OCI-LY1 (cell line): ENCODE results near the gene ANKRD42.

Source experiments
- EZH2 ChIP-seq: fragments of 200-600 bp; sonication (generic), shearing (Covaris generic); IDR thresholded peaks from 2 replicates; pipeline ENCODE4 v1.8.0; 2017; ENCODE audit warnings: borderline replicate concordance, mixed run types, mild to moderate bottlenecking, antibody characterized with exemption, low read length, moderate library complexity, mixed read lengths
- TF ChIP-seq, protein P1 (sequence below): fragments of 200-600 bp; sonication (generic), shearing (Covaris generic); IDR thresholded peaks from 2 replicates; pipeline ENCODE4 v1.5.1; 2017; ENCODE audit warnings: mild to moderate bottlenecking, antibody characterized with exemption, low read length, moderate library complexity, mixed read lengths

DNA sequence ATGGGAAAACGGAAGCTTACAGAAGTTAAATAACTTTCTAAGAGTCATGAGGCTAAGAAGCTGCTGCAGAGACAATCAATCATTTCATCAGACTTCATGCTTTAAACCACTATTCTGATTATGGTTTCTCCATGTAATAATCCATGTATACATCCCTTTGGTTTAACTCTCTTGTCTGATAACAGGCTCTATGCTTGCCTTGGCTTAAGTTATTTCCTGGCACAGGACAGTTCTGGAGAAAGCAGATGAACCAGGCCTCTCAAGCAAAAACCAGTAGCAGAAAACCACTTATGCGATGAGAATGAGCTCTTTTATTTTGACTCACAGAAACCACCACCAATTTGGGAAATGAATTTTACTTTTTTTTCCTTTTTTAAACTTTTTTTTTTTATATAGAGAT is 43.1 kb upstream of the ANKRD42 start:
- TF ChIP-seq, protein P1, sequence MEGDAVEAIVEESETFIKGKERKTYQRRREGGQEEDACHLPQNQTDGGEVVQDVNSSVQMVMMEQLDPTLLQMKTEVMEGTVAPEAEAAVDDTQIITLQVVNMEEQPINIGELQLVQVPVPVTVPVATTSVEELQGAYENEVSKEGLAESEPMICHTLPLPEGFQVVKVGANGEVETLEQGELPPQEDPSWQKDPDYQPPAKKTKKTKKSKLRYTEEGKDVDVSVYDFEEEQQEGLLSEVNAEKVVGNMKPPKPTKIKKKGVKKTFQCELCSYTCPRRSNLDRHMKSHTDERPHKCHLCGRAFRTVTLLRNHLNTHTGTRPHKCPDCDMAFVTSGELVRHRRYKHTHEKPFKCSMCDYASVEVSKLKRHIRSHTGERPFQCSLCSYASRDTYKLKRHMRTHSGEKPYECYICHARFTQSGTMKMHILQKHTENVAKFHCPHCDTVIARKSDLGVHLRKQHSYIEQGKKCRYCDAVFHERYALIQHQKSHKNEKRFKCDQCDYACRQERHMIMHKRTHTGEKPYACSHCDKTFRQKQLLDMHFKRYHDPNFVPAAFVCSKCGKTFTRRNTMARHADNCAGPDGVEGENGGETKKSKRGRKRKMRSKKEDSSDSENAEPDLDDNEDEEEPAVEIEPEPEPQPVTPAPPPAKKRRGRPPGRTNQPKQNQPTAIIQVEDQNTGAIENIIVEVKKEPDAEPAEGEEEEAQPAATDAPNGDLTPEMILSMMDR = no peak
- TF ChIP-seq EZH2 = no peak
